GM12875 (cell line): Measurements from ENCODE around the gene CST9.
"Not testable (repeated sequence)": the region's sequence is repeated elsewhere in the genome, so short reads cannot be mapped to it uniquely, and the experiment has no call there.

ENCODE experiments used
- H3K4me3 ChIP-seq: one replicate; pipeline ENCODE4 v1.5.1; 2011; ENCODE audit warnings: low read depth, low read length, control low read depth
- TF ChIP-seq, protein P1 (sequence below): IDR thresholded peaks from 2 replicates; pipeline ENCODE4 v1.5.1; 2011; ENCODE audit warnings: low read depth, mild to moderate bottlenecking, control low read depth, inconsistent platforms, low read length, moderate library complexity, borderline replicate concordance; ENCODE audit not compliant: insufficient read depth

Gene CST9

DNA sequence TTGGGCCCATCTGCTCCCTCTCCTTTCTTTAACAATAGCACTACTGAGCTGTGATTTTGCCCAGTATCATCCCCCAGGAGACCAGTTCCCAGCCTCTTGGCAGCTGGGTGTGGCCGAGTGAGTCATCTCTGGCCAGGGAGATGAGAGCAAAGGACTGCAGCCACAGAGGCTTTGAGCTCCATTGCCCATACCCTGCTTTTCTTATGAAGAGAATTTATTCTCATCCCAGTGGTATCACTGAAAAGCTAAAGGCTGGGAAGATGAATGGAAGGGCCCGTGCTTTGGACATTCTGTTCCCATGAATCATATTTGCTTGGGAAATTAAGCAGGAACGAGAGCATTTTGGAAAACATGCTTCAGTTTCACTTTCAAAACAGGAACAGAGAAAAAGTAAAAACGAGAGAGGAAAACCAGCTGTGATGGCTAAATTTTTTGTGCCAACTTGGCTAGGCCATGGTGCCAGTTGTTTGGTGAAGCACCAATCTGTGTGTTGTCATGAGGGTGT is 17.2 kb upstream of the CST9 start:
- TF ChIP-seq, protein P1, sequence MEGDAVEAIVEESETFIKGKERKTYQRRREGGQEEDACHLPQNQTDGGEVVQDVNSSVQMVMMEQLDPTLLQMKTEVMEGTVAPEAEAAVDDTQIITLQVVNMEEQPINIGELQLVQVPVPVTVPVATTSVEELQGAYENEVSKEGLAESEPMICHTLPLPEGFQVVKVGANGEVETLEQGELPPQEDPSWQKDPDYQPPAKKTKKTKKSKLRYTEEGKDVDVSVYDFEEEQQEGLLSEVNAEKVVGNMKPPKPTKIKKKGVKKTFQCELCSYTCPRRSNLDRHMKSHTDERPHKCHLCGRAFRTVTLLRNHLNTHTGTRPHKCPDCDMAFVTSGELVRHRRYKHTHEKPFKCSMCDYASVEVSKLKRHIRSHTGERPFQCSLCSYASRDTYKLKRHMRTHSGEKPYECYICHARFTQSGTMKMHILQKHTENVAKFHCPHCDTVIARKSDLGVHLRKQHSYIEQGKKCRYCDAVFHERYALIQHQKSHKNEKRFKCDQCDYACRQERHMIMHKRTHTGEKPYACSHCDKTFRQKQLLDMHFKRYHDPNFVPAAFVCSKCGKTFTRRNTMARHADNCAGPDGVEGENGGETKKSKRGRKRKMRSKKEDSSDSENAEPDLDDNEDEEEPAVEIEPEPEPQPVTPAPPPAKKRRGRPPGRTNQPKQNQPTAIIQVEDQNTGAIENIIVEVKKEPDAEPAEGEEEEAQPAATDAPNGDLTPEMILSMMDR = no peak
- H3K4me3 ChIP-seq = no peak overlapping the region

DNA sequence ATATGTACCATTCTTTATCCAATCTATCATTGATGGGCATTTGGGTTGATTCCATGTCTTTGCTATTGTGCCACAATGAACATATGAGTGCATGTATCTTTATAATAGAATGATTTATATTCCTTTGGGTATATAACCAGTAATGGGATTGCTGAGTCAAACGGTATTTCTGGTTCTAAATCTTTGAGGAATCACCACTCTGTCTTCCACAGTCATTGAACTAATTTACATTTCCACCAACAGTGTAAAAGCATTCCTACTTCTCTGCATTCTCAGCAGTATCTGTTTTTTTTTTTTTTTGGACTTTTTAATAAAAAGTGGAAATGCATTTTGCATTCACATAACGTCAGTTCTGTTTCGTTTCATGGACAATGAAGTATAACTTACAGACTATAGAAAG is 16.7 kb upstream of the CST9 start:
- H3K4me3 ChIP-seq = not testable (repeated sequence)

DNA sequence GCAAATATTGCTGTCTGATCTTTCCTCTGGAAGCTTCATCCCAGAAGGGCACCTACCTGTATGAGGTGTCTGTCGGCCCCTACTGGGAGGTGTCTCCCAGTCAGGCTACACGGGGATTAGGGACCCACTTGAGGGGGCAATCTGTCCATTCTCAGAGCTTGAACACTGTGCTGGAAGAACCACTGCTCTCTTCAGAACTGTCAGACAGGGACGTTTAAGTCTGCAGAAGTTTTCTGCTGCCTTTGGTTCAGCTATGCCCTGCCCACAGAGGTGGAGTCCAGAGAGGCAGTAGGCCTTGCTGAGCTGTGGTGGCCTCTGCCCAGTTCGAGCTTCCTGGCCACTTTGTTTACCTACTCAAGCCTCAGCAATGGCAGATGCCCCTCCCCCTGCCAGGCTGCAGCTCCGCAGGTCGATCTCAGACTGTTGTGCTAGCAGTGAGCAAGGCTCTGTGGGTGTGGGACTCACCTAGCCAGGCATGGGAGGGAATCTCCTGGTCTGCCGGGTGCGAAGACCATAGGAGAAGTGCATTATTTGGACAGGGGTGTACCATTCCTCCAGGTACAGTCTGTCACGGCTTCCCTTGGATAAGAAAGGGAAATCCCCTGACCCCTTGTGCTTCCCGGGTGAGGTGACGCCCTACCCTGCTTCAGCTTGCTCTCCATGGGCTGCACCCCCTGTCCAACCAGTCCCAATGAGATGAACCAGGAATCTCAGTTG is 15.1 kb upstream of the CST9 start:
- H3K4me3 ChIP-seq = not testable (repeated sequence)

DNA sequence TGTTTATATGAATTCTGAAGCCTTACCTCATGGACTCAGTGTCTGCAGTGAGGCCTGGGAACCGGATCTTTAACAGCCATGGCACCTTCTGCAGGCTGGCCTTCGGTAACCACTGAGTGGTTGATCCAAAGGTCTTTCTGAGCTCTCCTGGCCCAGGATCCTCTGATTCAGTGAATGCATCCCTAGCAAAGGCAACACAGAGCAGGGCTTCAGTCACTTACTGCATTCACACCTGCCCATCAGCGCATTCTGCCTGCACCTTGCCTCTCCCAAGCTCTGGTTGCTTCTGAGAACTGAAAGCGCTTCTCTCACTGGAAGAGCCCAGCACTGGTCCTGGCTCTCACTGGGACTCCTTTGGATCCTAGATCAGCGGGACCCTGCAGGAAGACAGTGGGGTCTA is 8.4 kb upstream of the CST9 start:
- TF ChIP-seq, protein P1 = no peak
- no peak overlapping the region for H3K4me3 ChIP-seq

DNA sequence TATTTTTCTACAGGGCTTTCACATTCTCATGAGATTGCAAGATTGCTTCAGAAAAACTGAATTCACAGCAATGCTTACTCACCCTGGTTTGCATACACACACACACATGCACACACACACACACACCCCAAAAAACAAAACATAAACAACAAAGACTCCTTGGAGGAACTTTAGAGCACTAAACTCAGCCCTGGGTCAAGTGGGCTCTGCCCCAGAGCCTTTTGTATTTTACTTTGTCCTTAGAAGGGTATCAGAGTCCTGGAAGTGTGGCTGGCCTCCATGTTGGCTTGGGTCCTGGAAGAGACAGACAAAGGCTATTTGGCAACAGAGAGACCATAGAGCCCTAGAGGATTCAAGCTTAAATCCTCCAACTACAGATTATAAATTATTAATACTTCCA is 8.0 kb upstream of the CST9 start:
- TF ChIP-seq, protein P1 = no peak
- no peak overlapping the region for H3K4me3 ChIP-seq

DNA sequence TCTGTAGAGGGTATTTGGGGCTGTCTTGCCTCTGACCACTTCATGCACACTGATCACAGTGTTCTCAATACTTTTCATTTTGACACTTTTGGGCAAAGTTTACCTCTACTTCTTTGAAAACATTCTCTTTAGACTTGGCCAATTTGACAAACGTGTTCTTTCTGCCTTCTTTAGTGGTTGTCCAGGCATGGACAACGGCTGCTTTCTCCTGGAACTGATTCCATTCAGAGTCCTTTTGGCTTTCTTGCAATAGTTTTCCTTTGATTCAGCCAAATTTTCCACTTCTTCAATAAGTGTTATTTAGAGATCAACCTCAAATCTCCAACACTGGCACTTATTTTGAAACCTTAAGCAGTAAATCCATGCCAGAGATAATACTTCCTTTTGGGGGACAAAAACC is 6.7 kb upstream of the CST9 start:
- TF ChIP-seq, protein P1 = no peak

DNA sequence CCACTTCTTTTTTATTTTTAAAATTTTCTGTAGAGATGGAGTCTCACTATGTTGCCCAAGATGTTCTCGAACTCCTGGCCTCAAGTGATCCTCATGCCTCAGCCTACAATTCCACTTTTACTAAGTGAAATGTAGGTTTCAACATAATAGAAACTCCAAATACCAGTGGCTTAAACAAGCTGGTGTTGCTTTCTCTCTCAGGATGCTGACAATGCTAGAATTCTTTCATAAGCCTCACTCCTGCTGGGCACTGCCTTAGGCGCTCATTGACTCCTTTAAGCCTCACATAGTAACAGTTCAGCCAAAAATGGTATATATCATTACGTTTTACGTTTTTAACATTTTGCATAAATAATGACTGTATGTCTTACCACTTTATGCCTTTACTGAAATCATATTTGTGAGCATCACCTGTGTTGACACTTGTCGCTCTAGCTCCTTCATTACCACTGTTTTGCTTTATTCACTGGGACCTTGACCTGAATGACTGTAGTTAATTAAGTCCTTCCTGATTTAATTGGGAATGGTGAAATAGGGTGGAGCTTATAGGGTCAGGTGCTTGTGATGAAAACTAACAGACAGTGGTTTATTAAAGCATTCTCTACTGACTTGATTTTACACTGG is 3.9 kb upstream of the CST9 start:
- no peak overlapping the region for H3K4me3 ChIP-seq
- TF ChIP-seq, protein P1 = no peak

More for the DNA sequence above, 6.7 kb upstream of the CST9 start:
- H3K4me3 ChIP-seq = no peak overlapping the region

DNA sequence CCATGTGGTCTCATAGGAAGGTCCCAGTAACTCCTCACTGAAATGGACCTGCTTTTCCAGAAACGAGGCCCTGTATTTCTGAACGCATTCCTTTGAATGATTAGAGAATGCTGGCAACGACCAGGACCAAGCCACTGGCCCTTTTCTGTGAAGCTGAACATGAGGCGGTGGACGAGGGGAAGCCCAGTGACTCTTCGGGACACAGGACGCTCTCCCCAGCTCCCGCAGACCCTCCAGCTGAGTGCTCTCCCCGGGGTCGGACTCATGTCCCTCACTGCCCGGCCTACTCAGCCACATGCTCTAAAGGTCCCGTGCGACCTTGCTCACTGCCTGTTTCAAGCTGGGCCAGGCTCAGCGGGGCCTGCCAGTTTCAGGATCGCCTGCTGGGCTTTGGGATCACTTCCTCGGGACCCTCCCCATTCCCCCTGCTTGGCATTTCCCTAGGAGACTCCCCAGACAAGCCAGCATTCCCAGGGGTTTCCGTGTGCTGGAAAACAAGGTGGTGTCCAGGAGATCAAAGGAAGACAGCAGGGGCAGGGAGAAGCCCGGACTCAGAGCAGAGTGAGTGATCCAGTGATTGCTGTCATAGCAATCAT is 2.6 kb upstream of the CST9 start:
- TF ChIP-seq, protein P1 = no peak
- no peak overlapping the region for H3K4me3 ChIP-seq
